PC-3 (cell line): ENCODE data around the gene TLR8. TPM values are rescaled to one million over a fixed set of nuclear protein-coding genes. Genes with fewer than 3 reads are reported as not detected.

Source experiments
- ATAC-seq: fragments of 200-7000 bp; cut with Tn5 transposase; 2 replicates; pipeline ENCODE4 v1.9.1; 2020; ENCODE audit warnings: mild to moderate bottlenecking, moderate library complexity
- BruUV-seq: library from RNA; stranded (reverse); fragments of 400-500 nt; replicated peaks from 2 replicates; lab custom pipeline; 2021; lab: Mats Ljungman, UMichigan
- CTCF ChIA-PET: fragments of 300-600 bp; sonication (Branson Sonifier 250); formaldehyde crosslinking; loops from one replicate; lab custom pipeline; 2022; ENCODE audit warnings: antibody characterized with exemption; lab: Charles Lee
- POLR2A ChIA-PET: fragments of 300-600 bp; sonication (Branson Sonifier 250); formaldehyde crosslinking; loops from one replicate; lab custom pipeline; 2022; ENCODE audit warnings: antibody characterized with exemption; ENCODE audit not compliant: unreplicated experiment; lab: Charles Lee
- DNase-seq: peaks from one replicate; pipeline ENCODE4 v3.0.0-alpha.2; 2015
- H2AFZ ChIP-seq: fragments of 300-600 bp; sonication (generic); 2 replicates; pipeline ENCODE4 v1.6.0; 2016; ENCODE audit warnings: antibody characterized with exemption, low read length
- H3F3A ChIP-seq: fragments of 300-600 bp; sonication (generic); one replicate; pipeline ENCODE4 v1.6.0; 2017; ENCODE audit warnings: antibody characterized with exemption, low read length, control low read depth, mild to moderate bottlenecking; ENCODE audit not compliant: unreplicated experiment
- H3K27ac ChIP-seq: fragments of 300-600 bp; sonication (generic); 2 replicates; pipeline ENCODE4 v1.5.1; 2016; ENCODE audit warnings: mild to moderate bottlenecking, low read length
- H3K27me3 ChIP-seq: fragments of 300-600 bp; sonication (generic); 2 replicates; pipeline ENCODE4 v1.6.1; 2016; ENCODE audit warnings: low read length, mixed read lengths
- H3K36me3 ChIP-seq: fragments of 300-600 bp; sonication (generic); 2 replicates; pipeline ENCODE4 v1.6.1; 2016; ENCODE audit warnings: low read depth, mixed run types, low read length, mixed read lengths
- H3K4me1 ChIP-seq: fragments of 300-600 bp; sonication (generic); 2 replicates; pipeline ENCODE4 v1.5.1; 2016; ENCODE audit warnings: low read length; ENCODE audit not compliant: insufficient read depth
- H3K4me2 ChIP-seq: fragments of 300-600 bp; sonication (generic); 2 replicates; pipeline ENCODE4 v1.6.0; 2016; ENCODE audit warnings: low read length
- H3K4me3 ChIP-seq: fragments of 300-600 bp; sonication (generic); 2 replicates; pipeline ENCODE4 v1.5.1; 2016; ENCODE audit warnings: mild to moderate bottlenecking, low read length, mixed read lengths
- H3K79me2 ChIP-seq: fragments of 300-600 bp; sonication (generic); 2 replicates; pipeline ENCODE4 v1.6.1; 2017; ENCODE audit warnings: low read length, mixed read lengths
- H3K9ac ChIP-seq: fragments of 300-600 bp; sonication (generic); 2 replicates; pipeline ENCODE4 v1.6.0; 2016; ENCODE audit warnings: mild to moderate bottlenecking, low read length
- H3K9me2 ChIP-seq: fragments of 300-600 bp; sonication (generic); replicated peaks from 2 replicates; pipeline ENCODE4 v1.6.1; 2016; ENCODE audit warnings: mixed run types, low read length, mixed read lengths
- H3K9me3 ChIP-seq: fragments of 300-600 bp; sonication (generic); 2 replicates; pipeline ENCODE4 v1.6.1; 2016; ENCODE audit warnings: low read length, mixed read lengths
- H4K20me1 ChIP-seq: fragments of 300-600 bp; sonication (generic); 2 replicates; pipeline ENCODE4 v1.6.1; 2016; ENCODE audit warnings: low read length, mixed read lengths
- EZH2 ChIP-seq: fragments of 300-600 bp; sonication (generic); IDR thresholded peaks from one replicate; pipeline ENCODE4 v1.6.1; 2017; ENCODE audit warnings: antibody characterized with exemption, mild to moderate bottlenecking, low read length; ENCODE audit not compliant: unreplicated experiment
- EZH2phosphoT487 ChIP-seq: fragments of 300-600 bp; sonication (generic); IDR thresholded peaks from 2 replicates; pipeline ENCODE4 v1.6.1; 2018; ENCODE audit warnings: mild to moderate bottlenecking, antibody characterized with exemption, low read length, borderline replicate concordance
- intact Hi-C: fragments of 100-400 bp; cut with micrococcal nuclease; formaldehyde crosslinking; loops from 2 replicates; pipeline ENCODE4 v1.9.0; 2023
- total RNA-seq: library from RNA; depleted of rRNA; stranded (reverse); fragments of >200 nt; gene quantifications from 2 replicates; pipeline ENCODE4 v1.2.3, GENCODE V29; 2014
- TF ChIP-seq, protein P1 (sequence below): fragments of 300-600 bp; sonication (generic); conservative IDR thresholded peaks from 2 replicates; pipeline ENCODE4 v1.5.1; 2017; ENCODE audit warnings: antibody characterized with exemption, low read depth, mild to moderate bottlenecking, low read length

The TLR8 gene
- total RNA-seq, 1 experiment from 2014 or later, result not detected

- Histone ChIP-seq H3K9me3 (no peaks in the 10 kb centered on the region), H3K4me1 (peaks cover 19% of the 10 kb centered on the region), H2AFZ (peak overlapping the region; percentile 71), H3K36me3 (no peaks in the 10 kb centered on the region), H3K9ac (peak overlapping the region; percentile 17), H4K20me1 (no peaks in the 10 kb centered on the region), H3K9me2 (no peaks in the 10 kb centered on the region), H3K4me2 (peak overlapping the region; percentile 63), H3K4me3 (no peak overlapping the region), H3K27me3 (no peaks in the 10 kb centered on the region), H3F3A (no peaks in the 10 kb centered on the region), H3K79me2 (no peaks in the 10 kb centered on the region), H3K27ac (peak overlapping the region; percentile 70)
- TSS peak; percentile 95 for BruUV-seq
- CTCF ChIA-PET, result no interaction called here
- TF ChIP-seq EZH2phosphoT487 (no peak), EZH2 (no peak)
- TF ChIP-seq, protein P1, sequence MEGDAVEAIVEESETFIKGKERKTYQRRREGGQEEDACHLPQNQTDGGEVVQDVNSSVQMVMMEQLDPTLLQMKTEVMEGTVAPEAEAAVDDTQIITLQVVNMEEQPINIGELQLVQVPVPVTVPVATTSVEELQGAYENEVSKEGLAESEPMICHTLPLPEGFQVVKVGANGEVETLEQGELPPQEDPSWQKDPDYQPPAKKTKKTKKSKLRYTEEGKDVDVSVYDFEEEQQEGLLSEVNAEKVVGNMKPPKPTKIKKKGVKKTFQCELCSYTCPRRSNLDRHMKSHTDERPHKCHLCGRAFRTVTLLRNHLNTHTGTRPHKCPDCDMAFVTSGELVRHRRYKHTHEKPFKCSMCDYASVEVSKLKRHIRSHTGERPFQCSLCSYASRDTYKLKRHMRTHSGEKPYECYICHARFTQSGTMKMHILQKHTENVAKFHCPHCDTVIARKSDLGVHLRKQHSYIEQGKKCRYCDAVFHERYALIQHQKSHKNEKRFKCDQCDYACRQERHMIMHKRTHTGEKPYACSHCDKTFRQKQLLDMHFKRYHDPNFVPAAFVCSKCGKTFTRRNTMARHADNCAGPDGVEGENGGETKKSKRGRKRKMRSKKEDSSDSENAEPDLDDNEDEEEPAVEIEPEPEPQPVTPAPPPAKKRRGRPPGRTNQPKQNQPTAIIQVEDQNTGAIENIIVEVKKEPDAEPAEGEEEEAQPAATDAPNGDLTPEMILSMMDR, result no peak
- intact Hi-C loops, result no loop called here
- peak; percentile 83 for ATAC-seq
- POLR2A ChIA-PET, result no interaction called here
- DNase-seq, result peak; percentile 55
Observed at GRCh38 chrX:12956704-12957534, 50.5 kb downstream of the TLR8 start.

DNA sequence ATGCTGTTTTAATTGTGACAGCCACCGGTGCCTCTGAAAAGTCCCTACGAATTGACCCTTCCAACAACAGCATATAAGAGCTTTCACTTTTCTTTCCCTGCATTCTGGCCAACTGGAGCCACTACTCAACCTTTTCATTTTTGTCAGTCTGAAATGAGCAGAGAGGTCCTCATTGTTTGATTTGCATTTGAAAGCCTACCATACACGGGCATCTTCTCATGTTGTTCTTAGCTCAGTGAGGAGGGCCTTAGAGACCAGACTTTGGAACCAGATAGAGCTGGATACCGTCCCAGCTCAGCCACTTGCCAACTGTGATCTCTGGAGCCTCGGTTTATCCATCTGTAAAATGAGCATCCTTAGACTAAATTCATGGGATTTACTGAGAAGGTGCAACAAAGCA, 51.6 kb downstream of the TLR8 start:
- H3K36me3 ChIP-seq, result no peaks in the 10 kb centered on the region
- no TSS peak for BruUV-seq
- no peak overlapping the region for H3K9ac ChIP-seq
- CTCF ChIA-PET, result no interaction called here
- no peaks in the 10 kb centered on the region for H3K79me2 ChIP-seq
- peaks cover 19% of the 10 kb centered on the region for H3K4me1 ChIP-seq
- intact Hi-C loops, result no loop called here
- POLR2A ChIA-PET, result no interaction called here
- no peaks in the 10 kb centered on the region for H3K9me2 ChIP-seq
- H3K27ac ChIP-seq, result no peak overlapping the region
- H2AFZ ChIP-seq, result no peak overlapping the region
- DNase-seq, result no peak
- no peak for ATAC-seq
- H3K4me3 ChIP-seq, result no peak overlapping the region
- no peaks in the 10 kb centered on the region for H3K27me3 ChIP-seq
- H3F3A ChIP-seq, result no peaks in the 10 kb centered on the region
- no peaks in the 10 kb centered on the region for H4K20me1 ChIP-seq
- H3K9me3 ChIP-seq, result no peaks in the 10 kb centered on the region
- no peak overlapping the region for H3K4me2 ChIP-seq
- no peak for TF ChIP-seq EZH2
- TF ChIP-seq, protein P1, result no peak
- TF ChIP-seq EZH2phosphoT487, result no peak

GRCh38 chrX:12958461-12958860, 52.0 kb downstream of the TLR8 start:
- Histone ChIP-seq H3K27ac (no peak overlapping the region), H2AFZ (no peak overlapping the region), H3K4me2 (no peak overlapping the region), H3K4me3 (no peak overlapping the region), H3K9me2 (no peaks in the 10 kb centered on the region), H3F3A (no peaks in the 10 kb centered on the region), H3K4me1 (peaks cover 19% of the 10 kb centered on the region), H4K20me1 (no peaks in the 10 kb centered on the region), H3K9me3 (no peaks in the 10 kb centered on the region), H3K27me3 (no peaks in the 10 kb centered on the region), H3K9ac (no peak overlapping the region), H3K36me3 (no peaks in the 10 kb centered on the region), H3K79me2 (no peaks in the 10 kb centered on the region)
- DNase-seq (no peak), ATAC-seq (no peak)
- ChIA-PET CTCF (no interaction called here), POLR2A (no interaction called here)
- no TSS peak for BruUV-seq
- TF ChIP-seq EZH2 (no peak), EZH2phosphoT487 (no peak)
- TF ChIP-seq, protein P1, result no peak
- intact Hi-C loops, result no loop called here
